Measurements from ENCODE around the gene ZNF816. TPM values are rescaled to one million over a fixed set of nuclear protein-coding genes. Genes with fewer than 3 reads are reported as not detected.
A peak's percentile ranks its signal among the peaks of the same experiment; 100 is the strongest.
"Not testable (repeated sequence)": the region's sequence is repeated elsewhere in the genome, so short reads cannot be mapped to it uniquely, and the experiment has no call there.

Gene ZNF816
- 14.9 and 42.1 TPM in 2 replicates for total RNA-seq (2014; rRNA removed; shearing (Covaris generic))

GRCh38 chr19:52962394-52963246 is at the start of gene ZNF816:
Gene ZNF816, minus strand, starts transcription at chr19:52962881. Its CDS starts 6,792 bp downstream, at chr19:52956089.
- DNase-seq (ENCODE audit: low read depth), result peak; percentile 95

- peak; percentile 7 for DNase-seq (ENCODE audit: low read depth)
These were observed 49.3 kb upstream of the ZNF816 start for GRCh38 chr19:53012006-53012405.

GRCh38 chr19:53010494-53010893 is 47.8 kb upstream of the ZNF816 start:
- no peak for DNase-seq (ENCODE audit: low read depth)

DNA sequence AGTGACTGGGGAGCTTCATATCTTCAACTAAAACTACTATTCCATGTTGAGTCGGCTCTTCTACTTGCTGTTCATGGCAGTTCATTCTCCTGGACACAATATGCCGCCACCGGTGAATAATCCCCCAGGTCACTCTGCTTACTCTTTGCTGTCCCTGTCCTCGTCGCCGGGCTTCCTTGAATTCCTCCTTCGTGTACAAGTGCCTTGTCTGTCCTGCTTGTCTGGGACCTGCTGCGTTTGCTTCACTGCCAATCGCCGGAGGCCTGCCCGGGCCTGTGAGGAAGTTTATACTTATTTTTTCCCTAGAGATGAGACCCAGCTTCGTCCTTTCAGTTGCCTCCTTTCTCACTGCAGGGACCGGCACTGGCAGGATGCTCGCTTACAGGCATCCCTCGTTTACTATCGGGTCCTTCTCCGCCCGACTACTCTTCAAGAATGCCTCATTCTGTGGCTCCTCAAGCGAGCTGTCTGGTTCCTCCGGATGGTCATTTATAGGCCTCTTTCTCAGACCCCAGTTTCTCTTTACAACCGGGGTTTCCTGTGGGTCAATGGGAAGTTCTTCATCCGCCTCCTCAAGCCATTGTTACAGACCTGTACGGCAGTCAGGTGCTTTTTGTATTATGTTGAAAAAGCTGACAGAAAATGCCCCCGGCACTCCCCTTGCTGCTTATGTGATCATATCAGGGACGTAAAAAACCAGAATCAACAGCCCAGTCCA is 45.5 kb upstream of the ZNF816 start:
- DNase-seq (ENCODE audit: low read depth), result no peak

- peak; percentile 8 for DNase-seq (ENCODE audit: low read depth)
These were observed 44.9 kb upstream of the ZNF816 start for GRCh38 chr19:53007606-53008005.

GRCh38 chr19:53007200-53007599 is 44.5 kb upstream of the ZNF816 start:
- peak; percentile 7 for DNase-seq (ENCODE audit: low read depth)

GRCh38 chr19:53004242-53004641 is 41.6 kb upstream of the ZNF816 start:
- DNase-seq (ENCODE audit: low read depth), result peak; percentile 47

DNA sequence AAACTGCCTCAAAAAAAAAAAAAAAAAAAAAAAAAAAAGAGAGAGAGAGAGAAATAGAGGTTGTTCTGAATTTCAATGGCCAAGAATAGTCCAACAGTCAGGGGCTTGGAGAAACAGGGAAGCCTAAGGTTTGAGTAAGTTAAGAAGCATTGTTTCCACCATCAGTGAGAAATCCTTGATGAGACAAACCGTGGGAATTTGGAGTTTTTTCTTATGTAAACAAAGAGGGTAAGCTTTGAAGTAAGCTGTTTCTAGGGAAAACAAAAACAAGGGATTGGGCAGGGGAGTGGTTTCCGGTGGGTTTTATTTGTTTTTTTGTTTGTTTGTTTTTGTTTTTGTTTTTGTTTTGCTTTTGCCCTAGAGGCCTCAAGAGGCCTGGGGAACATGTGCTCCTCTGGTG is 39.8 kb upstream of the ZNF816 start:
- peak; percentile 49 for DNase-seq (ENCODE audit: low read depth)

- no peak for DNase-seq (ENCODE audit: low read depth)
These were observed 35.3 kb upstream of the ZNF816 start for GRCh38 chr19:52997975-52998374.

- no peak for DNase-seq (ENCODE audit: low read depth)
These were observed 33.0 kb upstream of the ZNF816 start for GRCh38 chr19:52995711-52996110.

DNA sequence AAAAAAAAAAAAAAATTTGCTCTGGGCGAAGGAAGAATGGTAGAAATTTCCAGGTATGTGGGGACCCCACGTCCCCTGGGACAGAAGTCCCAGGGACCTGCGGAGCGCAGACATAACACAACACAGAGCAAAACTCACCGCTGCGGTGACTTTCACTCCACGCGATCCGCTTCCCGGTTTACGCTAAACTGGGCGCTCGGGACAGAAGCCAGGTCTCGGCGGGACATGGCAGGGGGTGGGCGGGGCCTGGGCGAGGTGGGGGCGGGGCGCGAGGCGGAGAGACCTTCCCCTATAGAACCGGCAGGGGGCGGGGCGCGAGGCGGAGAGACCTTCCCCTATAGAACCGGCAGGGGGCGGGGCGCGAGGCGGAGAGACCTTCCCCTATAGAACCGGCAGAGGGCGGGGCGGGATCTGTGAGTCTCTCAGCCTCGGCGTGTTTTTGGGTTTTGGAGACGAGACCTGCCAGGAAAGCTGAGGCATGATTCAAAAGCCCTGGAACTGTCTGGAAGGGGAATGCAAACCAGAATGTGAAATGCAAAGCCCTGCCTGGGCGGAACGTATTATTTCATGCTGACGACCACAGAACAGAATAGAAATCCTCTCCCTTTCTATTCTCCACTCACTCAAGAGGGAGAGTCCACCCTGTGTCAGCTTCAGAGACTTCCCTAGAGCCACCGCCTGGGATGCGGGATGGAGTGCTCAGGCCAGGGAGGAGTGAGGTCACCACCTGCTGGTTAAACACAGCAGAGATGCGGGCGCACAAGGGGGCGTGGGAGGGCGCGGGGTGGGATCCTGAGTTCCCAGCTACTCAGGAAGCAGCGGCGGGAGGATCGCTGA is 30.9 kb upstream of the ZNF816 start:
- peak; percentile 74 for DNase-seq (ENCODE audit: low read depth)

GRCh38 chr19:52992109-52993004 is 29.7 kb upstream of the ZNF816 start:
- DNase-seq (ENCODE audit: low read depth), result no peak

- peak; percentile 95 for DNase-seq (ENCODE audit: low read depth)
These were observed 28.8 kb upstream of the ZNF816 start for GRCh38 chr19:52991484-52991883.

GRCh38 chr19:52990759-52991418 is 28.2 kb upstream of the ZNF816 start:
- peak; percentile 85 for DNase-seq (ENCODE audit: low read depth)

GRCh38 chr19:52988506-52988905 is 25.8 kb upstream of the ZNF816 start:
- DNase-seq (ENCODE audit: low read depth), result no peak

GRCh38 chr19:52987221-52987620 is 24.5 kb upstream of the ZNF816 start:
- DNase-seq (ENCODE audit: low read depth), result no peak

DNA sequence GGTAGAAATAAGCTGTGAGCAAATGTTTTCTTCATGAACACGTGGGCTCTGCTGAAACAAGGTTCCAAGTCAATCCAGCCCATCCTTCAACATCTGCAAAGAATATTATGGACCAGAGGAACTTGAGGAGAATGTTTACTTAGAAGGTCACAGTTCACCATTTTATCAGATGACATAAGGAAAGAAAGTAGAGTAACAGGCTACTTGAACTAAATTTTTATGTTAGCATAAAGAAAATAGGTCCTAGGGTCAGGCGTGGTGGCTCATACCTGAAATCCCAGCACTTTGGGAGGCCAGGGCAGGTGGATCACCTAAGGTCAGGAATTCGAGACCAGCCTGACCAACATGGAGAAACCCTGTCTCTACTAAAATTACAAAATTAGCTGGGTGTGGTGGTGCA is 20.5 kb upstream of the ZNF816 start:
- DNase-seq (ENCODE audit: low read depth), result not testable (repeated sequence)

DNA sequence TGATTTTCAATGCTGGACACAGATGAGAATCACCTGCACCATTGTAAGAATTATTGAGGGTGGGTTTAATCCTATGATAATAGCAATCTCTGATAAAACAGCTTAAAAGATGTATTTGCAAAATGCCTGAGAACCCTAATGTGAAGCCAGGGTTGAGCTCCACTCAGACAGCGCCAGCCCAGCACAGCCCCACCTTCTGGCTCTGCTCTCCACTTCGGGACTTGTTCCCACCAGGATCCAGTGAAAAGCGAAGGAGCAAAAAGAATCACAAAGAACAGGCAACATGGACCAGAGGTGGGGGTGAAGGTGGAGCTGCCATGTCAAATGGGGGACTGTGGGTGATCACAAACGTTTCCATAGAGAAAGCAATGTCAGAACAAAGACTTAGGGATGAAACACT is 18.6 kb upstream of the ZNF816 start:
- no peak for DNase-seq (ENCODE audit: low read depth)

DNA sequence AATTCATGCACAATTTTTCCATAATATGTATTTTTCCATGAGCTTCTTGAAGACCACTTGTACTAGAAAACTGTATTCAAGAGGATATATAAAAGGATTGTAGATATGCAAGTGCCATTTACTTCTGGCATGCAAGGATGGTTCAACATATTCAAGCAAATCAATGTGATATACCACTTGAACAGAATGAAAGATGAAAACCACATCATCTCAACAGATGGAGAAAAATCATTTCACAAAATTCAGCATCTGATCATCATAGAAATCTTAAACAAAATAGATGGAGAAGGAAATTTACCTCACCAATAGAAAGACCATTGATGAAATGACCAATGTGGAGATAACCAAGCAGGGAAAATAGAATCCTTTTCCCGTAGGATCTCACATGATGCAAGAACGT is 5.1 kb upstream of the ZNF816 start:
- no peak for DNase-seq (ENCODE audit: low read depth)

- DNase-seq (ENCODE audit: low read depth), result no peak
These were observed 552 bp upstream of the ZNF816 start for GRCh38 chr19:52963247-52963618.

- no peak for DNase-seq (ENCODE audit: low read depth)
These were observed 700 bp downstream of the ZNF816 start for GRCh38 chr19:52961981-52962380.
